NOMO-1 (cell line): ENCODE data around the gene SPACA6.

Experiments used
- DNase-seq, 2 experiments: peaks; one replicate each; lab custom pipeline; 2025; ENCODE audit not compliant: unreplicated experiment in 2 of 2; lab: John Stamatoyannopoulos, UW

The SPACA6 gene

DNA sequence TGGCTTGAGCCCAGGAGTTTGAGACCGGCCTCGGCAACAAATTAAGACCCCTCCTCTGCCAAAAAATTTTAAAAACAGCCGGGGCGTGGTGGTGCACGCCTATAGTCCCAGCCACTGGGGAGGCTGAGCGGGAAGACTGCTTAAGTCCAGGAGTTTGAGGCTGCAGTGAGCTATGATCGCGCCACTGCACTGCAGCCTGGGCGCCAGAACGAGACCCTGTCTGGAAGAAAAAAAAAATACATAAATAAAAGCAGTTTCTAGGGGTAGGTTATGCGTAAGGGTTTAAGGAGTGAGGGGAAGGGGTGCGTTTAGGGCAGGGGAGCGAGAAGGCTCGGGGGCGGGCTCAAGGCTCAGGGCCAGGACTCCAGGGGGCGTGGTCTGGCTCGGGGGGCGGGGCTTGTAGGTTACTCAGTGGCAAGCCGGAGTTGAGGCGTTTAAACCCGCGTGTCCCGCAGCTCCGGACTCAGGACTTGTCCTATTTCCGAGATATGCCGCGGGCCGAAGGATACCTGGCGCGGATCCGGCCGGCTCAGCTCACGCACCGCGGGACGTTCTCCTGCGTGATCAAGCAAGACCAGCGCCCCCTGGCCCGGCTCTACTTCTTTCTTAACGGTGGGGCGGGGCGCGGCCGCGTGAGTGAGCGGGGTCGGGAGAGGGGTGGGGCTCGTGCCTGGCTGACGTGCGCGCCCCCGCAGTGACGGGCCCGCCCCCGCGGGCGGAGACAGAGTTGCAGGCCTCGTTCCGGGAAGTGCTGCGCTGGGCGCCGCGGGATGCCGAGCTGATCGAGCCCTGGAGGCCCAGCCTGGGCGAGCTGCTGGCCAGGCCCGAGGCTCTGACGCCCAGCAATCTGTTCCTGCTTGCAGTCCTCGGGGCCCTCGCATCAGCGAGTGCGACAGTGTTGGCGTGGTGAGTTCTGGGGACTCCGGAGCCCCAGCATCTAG is 10.7 kb downstream of the SPACA6 start:
- peak; percentile 95 to 96 for DNase-seq

DNA sequence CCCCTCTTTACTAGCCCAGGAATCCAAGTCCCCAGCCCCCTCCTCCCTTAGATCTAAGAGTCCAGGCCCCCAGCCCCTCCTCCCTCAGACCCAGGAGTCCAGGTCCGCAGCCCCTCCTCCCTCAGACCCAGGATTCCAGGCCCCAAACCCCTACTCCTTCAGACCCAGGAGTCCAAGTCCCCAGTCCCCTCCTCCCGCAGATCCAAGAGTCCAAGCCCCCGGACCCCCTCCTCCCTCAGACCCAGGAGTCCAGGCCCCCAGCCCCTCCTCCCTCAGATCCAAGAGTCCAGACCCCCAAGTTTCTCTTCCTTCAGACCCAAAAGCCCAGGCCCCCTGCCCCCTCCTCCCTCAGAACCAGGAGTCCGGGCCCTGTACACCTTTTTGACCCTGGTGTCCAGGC is 11.5 kb downstream of the SPACA6 start:
- no peak for DNase-seq

DNA sequence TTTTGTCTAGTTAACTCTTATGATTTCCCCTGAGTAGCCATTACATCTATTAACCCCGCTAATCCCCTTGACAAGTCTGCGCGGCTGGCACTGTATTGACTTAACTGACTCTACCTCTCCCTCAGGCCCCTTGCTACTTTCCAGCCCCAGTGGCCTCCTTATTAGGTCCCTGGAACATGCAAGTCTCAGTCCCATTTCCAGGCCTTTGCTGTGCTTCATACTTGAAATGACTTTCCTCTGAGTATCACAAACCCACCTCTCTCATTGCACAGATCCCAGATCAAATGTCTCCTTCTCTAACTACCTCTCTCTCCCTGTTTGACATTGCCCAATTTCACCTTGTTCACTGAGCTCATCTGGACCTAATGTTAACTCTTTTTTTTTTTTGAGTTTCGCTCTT is 13.2 kb downstream of the SPACA6 start:
- DNase-seq: no peak

DNA sequence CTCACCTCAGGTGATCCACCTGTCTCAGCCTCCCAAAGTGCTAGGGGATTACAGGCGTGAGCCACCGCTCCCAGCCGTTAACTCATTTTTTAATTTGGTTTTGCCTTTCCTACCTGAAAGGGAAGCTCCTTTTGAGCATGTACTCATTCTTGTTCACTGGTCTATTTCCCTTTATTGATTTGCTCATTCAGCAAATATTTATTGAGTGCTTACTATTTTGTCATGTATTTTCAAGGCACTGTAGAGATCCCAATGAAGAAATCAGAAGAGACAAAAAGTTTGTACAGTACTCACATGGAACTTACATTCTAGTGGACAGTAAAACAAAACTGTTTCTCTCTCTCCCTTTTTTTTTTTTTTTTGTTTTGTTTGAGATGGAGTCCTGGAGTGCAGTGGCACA is 13.8 kb downstream of the SPACA6 start:
- DNase-seq: no peak

DNA sequence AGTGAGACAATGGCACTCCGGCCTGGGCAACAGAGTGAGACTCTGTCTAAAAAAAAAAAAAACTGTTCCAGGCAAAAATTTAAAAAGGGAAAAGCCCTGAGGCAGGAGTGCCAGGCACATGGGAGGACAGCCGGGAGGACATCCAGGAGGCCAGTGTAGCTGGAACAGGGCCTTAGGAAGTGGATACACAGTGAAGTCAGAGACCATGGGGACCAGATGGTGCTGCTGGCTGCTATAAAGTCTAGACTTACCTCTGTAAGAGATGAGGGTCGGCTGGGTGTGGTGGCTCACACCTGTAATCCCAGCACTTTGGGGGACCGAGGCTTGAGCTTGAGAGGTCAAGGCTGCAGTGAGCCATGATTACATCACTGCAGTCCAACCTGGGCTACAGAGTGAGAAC is 15.7 kb downstream of the SPACA6 start:
- DNase-seq: no peak

DNA sequence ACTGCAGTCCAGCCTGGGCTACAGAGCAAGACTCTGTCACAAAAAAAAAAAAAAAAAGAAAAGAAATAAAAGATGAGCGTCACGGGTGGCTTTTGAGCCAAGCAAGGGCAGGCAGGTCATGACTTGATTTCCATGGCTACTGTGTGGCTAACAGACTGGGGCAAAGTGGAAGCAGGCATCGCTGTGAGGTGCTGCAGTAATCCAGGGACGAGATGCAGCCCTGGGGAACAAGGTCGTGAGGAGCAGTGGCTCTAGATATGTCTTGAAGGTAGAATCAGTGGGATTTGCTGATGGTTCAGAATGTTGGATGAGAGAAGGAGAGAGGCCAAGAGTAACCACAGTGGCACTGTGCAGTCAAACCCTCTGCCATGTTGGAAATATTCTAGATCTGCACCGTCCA is 16.4 kb downstream of the SPACA6 start:
- DNase-seq: no peak

DNA sequence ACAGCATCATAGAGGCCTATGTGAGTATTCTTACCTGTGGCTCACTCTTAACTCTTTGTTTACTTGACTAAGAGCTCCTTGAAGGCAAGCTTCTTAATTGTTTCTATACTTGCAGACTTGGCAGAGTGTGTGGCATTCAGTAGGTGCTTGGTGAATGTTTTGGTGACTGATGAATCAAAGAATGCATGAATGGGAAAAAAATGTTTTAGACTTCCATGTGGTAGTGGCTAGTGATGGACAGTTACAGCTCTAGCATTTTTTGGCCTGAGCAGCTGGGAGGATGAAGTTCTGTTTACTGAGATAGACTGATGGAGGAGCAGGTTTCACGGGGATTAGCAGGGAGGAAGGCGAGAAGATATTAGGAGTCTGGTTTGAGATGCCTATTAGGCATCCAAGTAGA is 17.0 kb downstream of the SPACA6 start:
- DNase-seq: no peak

DNA sequence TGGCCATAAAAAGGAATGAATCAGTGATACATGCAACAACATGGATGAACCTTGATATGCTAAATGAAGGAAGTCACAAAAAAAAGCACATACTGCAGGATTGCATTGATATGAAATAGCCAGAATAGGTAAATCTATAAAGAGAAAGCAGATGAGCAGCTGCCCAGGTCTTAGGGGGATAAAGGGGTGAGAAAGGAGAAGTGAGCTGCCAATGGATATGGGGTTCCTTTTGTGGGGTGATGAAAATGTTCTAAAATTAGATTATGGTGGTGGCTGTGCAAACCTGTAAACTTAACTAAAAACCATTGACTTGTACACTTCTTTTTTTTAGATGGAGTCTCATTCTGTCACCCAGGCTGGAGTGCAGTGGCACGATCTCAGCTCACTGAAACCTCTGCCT is 18.6 kb downstream of the SPACA6 start:
- DNase-seq: peak in 1 of 2 experiments; percentile 14

DNA sequence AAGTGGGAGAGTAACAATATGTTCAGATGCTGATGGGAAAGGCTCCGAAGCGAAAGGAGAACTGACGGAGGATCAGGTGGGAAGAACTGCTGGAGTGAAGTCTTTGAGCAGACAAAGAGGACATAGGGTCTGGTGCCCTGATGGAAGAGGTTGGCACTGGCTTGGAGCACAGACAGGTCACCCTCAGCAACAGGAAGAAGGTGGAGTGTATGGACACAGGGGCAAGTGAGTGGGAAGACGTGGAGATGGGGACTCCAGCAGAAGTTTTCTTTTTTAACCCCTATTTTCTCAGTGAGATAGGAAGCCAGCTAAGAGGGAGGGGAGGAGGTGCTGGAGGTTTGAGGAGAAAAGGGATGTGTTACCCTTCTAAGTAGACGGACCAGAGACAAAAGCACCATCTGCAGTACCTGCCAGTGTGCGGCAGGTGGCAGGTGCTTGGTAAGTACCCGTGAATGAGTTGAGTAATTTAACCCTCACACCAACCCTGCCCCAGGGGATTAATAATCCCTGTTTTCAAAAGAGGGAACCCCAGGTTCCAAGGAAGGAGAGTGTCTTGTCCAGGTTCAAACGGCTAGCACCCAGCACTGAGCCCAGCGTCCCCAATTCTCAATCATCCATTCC is 19.4 kb downstream of the SPACA6 start:
- no peak for DNase-seq

DNA sequence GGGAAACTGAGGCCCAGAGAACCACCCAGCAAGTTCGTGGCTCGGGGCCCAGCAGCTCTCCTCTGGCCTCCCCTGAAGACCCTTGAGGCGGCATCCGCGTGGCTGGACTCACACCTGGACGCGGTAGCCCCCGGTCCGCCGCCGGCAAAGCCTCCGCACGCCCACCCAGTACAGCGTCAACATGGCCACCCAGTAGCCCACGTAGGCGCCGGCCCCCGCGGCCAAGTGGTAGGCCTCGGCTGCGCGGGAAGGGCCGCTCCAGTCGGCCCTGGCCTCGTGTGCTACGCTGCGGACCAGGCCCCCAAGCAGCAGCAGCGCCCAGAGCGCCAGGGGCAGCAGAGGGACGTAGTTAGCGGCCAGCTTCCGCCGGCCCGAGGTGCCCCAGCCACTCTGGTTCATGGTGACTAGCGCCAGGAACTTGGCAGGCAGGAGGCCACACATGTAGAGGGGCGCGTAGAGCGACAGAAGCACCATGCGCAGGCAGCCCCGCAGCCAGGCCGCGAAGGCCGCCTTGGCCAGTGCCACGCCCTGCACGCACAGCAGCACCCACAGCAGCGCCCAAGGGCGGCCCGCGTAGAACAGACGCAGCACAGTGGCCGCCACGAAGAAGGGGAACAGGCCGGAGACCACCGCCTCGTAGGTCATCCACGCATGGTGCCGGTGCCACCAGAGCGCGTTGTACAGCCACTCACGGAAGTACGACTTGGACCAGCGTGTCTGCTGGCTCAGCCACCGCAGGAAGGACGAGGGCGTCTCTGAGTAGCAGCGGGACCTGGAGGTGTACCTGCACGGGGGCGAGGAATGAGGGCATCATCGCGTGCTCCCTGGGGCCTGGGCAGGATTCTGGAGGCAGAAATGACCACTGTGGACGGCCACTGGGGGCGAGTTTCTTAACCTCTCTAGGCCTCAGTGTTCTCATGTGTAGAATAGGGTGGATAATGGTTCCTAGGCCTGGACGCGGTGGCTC is 20.5 kb downstream of the SPACA6 start:
- no peak for DNase-seq

DNA sequence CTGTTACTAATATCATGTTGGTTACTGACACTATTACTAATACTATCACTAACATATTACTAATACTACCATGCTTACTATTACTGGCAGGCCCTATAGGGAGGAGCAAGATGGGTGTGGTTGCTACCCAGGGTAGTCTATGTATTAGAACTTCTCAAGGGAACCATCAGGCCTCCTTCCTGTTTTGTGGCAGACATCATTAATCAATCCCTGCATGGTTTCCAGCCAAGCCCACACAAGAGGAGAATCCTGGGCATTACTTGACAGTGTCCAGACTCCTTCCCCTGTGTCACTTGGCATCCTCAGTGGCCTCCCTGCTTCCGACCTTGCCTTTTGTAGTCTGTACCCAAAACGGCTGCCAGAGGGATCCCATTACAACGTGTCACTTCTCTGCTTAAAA is 21.7 kb downstream of the SPACA6 start:
- DNase-seq: peak in 1 of 2 experiments; percentile 29

DNA sequence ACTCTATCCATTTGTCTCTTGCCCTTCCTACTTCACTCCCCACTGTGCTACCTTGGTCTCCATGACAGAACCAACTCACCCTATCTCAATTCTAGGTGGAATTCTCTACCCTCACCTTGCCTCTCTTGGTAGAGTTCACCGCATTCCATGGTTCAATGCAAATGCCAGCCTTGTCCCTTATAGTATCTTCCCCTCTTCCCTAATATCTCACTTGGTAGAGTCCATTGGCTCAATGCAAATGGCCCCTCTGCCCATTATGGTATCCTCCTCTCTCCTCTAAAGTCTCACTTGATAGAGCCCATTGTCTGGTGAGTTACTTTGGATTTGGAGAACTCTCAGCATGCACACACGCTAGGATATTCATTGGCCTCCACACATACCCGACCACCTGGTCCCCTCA is 22.7 kb downstream of the SPACA6 start:
- no peak for DNase-seq

DNA sequence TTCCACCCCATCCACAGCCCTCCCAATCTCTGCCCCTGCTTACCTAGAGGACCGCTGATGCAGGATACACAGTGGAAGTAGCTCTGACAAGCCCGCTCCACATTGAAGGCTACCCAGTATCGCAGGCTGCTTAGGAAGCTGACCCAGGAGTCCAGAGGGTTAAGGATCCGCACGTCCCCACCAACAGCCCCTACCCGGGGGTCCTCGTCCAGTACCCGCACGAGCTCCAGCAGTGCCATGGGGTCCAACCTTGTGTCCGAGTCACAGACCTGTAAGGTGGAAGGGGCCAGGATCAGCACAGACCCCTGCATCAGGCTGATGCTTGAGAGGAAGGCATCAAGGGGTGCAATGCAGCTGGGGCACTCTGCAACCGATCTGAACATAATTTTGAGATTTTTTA is 23.8 kb downstream of the SPACA6 start:
- no peak for DNase-seq

DNA sequence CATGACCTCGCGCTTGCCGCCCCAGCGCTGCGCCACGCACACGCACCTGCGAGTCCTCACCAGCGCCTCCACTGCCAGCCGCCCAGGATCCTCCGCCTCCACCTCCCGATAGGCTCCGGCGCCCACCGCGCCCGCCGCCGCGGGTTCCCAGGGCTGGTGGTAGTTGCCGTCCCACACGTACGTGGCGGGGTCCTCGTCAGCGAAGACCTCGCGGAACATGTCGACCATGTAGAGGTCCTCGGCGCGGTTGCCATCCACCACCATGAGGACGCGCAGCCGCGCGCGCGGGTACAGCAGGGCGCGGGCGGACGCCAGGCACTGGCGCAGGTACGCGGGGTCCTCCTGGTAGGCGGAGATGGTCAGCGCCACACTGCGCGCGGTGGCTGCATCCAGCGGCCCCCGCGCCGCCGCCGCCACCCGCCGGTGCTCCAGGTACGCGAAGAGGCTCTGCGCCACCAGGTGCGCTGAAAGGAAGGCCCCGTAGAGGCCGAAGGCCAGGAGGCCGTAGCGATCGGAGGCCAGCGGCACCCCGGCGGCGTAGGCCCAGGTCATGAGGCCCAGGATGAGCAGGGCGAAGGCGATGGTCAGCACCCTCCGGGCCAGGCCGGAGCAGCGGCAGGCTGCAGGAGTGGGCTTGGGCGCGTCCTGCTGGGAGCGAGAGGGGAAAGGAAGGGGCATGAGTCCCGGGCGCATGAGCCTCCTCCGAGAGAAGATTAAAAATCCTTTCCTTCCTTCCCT is 26.3 kb downstream of the SPACA6 start:
- no peak for DNase-seq

DNA sequence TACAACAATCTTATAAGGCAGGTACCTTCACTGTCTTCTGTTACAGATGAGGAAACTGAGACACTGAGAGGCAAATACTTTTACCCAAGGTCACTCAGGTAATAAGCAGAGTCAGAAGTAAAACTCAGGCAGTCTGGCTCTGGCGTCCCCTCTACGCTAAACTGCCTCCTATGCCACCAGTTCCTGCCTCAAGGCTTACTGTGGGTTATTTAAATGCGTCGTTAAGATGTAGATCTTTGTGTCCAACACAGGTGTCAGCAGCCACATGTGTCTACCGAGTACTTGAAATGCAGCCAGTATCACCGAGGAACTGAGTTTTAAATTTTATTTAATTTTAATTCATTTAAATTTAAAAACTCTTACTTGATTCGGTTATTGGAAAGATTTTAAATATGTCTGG is 28.8 kb downstream of the SPACA6 start:
- no peak for DNase-seq

DNA sequence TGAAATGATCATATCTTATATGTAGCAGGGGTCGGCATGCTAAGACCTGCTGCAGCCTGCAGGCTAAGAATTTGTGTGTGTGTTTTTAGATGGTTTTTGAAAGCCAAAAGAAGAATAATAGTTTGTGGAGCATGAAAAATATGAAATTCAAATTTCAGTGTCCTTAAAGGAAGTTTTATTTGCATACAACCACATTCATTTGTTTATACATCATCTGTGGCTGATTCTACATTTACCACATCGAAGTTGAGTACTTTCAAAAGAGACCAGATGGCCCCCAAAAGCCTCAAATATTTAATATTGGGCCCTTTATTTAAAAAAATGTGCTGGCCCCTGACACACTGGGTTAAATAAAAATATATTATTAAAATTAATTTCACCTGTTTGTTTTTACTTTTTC is 29.4 kb downstream of the SPACA6 start:
- DNase-seq: no peak

DNA sequence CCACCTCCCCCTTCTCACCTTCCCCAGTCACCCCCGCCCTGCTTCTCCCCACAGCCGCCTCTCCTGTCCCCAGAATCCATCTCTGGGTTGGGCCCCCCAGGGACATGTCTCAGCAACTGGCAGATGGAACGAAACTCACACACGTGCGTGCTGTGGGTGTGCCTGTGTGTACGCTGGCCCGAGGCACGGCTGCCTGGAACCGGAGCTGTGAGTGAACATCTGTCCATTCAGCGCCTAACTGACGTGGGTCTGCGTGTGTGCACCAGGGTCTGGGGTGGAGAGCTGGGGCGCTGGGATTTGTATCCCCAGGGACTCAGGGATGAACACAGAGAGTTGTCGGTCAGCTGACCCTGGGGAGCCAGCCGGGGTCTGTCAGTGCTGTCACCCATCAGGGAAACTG is 31.4 kb downstream of the SPACA6 start:
- DNase-seq: no peak

DNA sequence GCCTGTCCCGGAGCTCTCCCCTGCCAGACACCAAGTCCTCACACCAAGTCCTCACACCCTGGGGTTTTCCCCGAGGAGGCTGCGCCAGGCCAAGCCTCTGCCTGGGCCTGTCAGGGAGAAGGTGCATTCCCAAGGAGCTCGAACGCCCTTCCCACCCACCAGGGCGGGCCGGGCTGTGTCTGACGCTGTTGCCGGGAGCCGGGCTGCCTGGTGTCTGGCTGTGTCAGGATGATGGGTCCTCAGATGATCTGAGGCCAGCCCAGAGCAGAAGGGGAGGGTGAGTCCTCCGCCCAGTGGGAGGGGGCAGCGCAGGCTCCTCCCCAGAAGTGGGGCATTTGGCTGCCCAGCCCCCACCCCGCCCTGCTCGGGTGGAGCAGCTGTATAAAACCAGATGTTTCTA is 32.9 kb downstream of the SPACA6 start:
- no peak for DNase-seq

DNA sequence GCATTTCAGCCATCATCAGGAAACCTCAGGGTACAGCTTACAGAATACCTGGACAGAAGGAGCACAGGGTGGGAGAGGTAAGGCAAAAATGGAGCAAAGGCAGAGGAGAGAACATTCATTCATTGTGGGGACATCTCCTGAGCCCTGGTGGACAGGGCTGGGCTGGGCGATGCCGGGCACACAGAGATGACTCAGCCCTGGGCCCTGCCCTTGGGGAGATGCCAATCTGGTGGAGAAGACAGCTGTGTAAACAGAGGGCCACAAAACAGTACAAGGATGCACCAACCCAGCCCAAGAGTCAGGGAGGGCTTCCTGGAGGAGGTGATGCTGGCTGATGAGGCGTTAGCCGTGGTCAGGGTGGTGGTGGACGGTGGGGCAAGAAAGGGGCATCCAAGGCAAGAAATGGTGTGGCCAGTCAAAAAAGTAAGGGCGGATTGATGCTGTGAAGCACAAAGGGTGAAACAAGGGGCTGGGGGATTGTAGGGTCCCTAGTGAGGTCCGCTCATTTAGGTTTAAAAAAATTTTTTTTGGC is 34.3 kb downstream of the SPACA6 start:
- DNase-seq: no peak

DNA sequence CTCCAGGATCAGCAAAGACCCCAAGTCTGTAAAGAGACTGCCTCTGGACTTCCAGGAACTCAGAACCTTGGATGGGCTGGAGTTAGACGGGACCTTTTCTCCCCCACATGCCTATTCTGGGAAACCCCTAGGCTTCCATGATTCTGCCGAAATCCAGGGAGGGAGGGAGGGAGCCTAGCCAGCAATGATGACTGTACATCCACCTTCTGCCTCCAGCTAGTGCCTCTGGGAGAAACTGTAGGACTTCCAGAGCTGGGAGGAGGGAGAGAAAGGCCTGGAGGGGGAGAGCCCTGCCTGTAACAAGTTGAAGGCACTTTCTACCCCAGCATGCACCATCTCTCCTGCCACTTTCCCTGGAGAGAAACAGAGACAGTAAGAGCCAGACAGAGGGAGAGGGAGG is 36.7 kb downstream of the SPACA6 start:
- DNase-seq: no peak
